ENCODE results near the gene MALAT1. TPM values are rescaled to one million over a fixed set of nuclear protein-coding genes. Genes with fewer than 3 reads are reported as not detected.

The MALAT1 gene
- total RNA-seq: 7,849 and 17,081 TPM in 2 replicates

GRCh38 chr11:65498977-65499712 is at the start of gene MALAT1:
MALAT1 (plus strand) TSS chr11:65499045.

DNA sequence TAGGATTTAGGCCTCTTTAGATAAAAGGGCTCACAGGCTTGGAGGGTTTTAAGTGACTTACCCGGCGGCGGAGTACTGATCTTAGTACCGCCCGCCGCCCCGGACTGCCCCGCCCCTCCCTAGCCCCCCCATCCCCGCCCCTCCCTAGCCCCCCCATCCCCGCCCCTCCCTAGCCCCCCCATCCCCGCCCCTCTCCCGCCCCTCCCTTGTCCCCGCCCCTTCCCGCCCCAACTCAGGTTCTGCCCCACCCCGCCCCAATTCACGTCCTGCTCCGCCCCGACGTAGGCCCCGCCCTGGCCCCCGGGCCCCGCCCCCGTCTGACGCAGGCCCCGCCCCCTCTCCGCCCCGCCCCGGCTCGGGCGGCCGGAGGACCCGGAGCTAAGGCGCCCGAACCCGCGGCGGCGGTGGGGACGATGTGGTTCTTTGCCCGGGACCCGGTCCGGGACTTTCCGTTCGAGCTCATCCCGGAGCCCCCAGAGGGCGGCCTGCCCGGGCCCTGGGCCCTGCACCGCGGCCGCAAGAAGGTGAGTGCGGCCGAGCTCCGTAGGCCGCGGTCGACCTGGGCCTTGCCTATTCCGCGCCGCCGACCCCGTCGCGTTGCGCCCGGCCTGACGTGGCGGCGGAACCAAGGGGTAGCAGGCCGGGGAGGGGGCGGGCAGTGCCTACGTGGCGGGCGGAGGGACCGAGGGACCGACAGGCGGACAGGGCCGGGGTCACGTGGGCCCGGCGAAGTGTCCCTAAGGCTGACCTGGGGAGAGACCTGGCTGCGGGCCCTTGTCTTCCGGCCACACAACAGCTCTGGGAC is 26.1 kb downstream of the MALAT1 start, which contains the start of gene SCYL1:
Gene SCYL1, plus strand, starts transcription at position 343 of the 805 bp plus-strand sequence. Its CDS starts 71 bp downstream, at position 414.

Other genes starting within 250 kb of the MALAT1 start
- 0.69 and 3.5 TPM in 2 replicates for gene POLA2, start 237.1 kb upstream of the MALAT1 start, total RNA-seq
- 15.6 and 33.7 TPM in 2 replicates for gene CDC42EP2, start 184.2 kb upstream of the MALAT1 start, total RNA-seq
- gene DPF2, start 165.2 kb upstream of the MALAT1 start, total RNA-seq: 25.0 and 27.0 TPM in 2 replicates
- gene TIGD3, start 144.3 kb upstream of the MALAT1 start, total RNA-seq: under 0.01 TPM in 2 replicates
- gene SLC25A45, start 116.4 kb upstream of the MALAT1 start, total RNA-seq: 0.77 and 0.95 TPM in 2 replicates
- 17.2 and 23.9 TPM in 2 replicates for gene FRMD8, start 112.4 kb upstream of the MALAT1 start, total RNA-seq
- gene NEAT1, start 76.2 kb upstream of the MALAT1 start, total RNA-seq: 338 and 347 TPM in 2 replicates
- 69.7 and 74.6 TPM in 2 replicates for gene SCYL1, start 26.0 kb downstream of the MALAT1 start, total RNA-seq
- gene LTBP3, start 59.3 kb downstream of the MALAT1 start, total RNA-seq: 44.6 and 50.3 TPM in 2 replicates
- gene ZNRD2, start 71.4 kb downstream of the MALAT1 start, total RNA-seq: 28.4 and 29.9 TPM in 2 replicates
- gene FAM89B, start 73.5 kb downstream of the MALAT1 start, total RNA-seq: 12.4 and 13.2 TPM in 2 replicates
- gene EHBP1L1, start 77.0 kb downstream of the MALAT1 start, total RNA-seq: 34.9 and 59.4 TPM in 2 replicates
- 0.09 and 0.16 TPM in 2 replicates for gene KCNK7, start 96.8 kb downstream of the MALAT1 start, total RNA-seq
- gene MAP3K11, start 115.2 kb downstream of the MALAT1 start, total RNA-seq: 15.2 and 17.5 TPM in 2 replicates
- gene PCNX3, start 116.7 kb downstream of the MALAT1 start, total RNA-seq: 8.8 and 10.0 TPM in 2 replicates
- gene SIPA1, start 139.1 kb downstream of the MALAT1 start, total RNA-seq: 12.5 and 14.5 TPM in 2 replicates
- 13.4 and 17.4 TPM in 2 replicates for gene RELA, start 163.9 kb downstream of the MALAT1 start, total RNA-seq
- 39.7 and 64.7 TPM in 2 replicates for gene KAT5, start 213.2 kb downstream of the MALAT1 start, total RNA-seq
- 32.8 and 35.3 TPM in 2 replicates for gene RNASEH2C, start 221.8 kb downstream of the MALAT1 start, total RNA-seq

Data from bronchial smooth muscle cell (primary cell).